HG03196 (cell line): ENCODE results near the gene IFT43.
"Not testable (repeated sequence)": the region's sequence is repeated elsewhere in the genome, so short reads cannot be mapped to it uniquely, and the experiment has no call there.

Experiments
- ATAC-seq: cut with Tn5 transposase; IDR thresholded peaks from one replicate; pipeline ENCODE4 v1.9.1; 2021; ENCODE audit not compliant: unreplicated experiment

IFT43 gene

DNA sequence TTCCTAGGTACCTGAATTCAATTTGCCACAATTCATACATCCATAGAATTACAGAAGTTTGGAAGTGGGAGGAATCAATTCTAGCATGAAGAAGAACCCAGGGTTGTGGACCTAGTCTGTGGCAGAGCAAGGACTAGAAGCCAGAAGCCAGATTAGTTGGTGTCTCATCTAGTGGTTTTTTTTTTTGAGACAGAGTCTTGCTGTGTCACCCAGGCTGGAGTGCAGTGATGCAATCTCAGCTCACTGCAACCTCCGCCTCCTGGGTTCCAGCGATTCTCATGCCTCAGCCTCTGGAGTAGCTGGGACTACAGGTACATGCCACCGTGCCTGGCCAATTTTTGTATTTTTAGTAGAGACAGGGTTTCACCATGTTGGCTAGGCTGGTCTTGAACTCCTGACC is 24.1 kb downstream of the IFT43 start:
- not testable (repeated sequence) for ATAC-seq

DNA sequence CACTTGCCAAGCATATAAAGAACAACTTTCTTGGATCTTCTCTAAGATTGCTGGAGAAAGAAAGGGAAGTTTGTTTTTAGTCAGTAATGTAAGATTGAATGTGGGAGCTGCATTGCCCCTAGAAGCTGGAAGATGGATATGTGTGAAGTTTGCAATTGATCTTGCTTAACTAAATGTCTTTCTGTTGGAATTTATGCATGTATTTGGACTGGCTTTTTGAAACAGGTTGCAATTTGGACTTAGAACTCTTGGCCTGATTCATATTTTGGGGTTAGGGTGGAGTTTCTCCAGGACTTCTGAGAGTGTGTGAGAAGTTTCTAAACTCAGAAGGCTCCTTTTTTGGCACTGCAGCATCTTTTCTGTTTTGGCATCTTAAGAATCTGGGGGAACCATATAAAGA is 26.4 kb downstream of the IFT43 start:
- no peak for ATAC-seq

DNA sequence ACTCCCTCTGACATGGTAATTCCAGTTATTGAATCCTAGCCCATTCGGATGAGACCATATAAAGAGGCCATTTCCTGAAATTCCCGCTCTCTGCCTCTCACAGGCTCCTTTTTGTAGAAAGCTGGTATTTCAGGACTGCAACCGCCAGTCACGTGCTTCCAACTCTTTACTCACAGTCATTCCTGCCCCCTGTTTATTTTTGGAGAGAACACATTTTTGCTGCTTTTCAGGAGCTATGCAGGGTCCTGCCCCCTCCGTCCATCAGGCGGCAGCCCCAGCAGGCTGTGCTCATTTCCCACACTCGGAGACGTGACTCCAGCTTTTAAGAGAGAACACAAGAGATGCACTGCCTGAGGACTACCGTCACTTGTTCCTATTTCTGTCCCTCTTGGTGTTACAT is 26.8 kb downstream of the IFT43 start:
- no peak for ATAC-seq

DNA sequence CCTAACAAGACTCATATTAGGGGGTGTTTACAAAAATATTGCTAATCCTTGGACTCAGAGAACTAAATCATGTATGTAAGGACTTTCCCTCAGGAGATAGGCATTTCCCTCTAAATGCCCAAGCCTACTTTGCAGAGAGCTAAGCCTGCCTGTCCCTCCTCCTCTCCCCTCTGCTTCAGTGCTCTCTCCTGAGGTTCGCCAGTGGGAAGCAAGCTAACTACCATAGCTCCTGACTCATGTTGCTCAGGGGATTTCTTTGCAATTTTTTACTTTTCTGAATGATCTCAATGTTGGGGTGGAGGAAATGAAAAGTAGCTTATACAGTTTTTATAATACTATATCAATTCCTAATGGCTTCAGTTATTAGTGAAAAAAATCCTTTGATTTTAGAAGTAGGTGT is 29.6 kb downstream of the IFT43 start:
- ATAC-seq, result no peak

DNA sequence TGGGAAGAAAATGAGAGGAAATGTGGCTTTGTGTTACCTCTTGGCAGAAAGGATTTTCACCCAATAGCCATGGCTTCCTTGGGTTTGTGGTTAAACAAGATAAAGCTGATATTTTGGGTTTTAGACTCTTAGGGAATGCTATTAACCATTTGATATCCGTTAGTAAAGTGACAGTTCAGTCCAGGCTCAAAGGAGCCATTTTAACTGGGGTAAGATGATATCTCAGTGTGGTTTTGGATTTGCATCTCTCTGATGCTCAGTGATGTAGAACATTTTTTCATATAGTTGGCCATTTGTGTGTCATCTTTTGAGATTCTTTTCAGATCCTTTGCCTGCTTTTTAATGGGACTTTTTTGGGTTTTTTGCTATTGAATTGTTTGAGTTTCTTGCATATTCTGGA is 30.1 kb downstream of the IFT43 start:
- no peak for ATAC-seq

DNA sequence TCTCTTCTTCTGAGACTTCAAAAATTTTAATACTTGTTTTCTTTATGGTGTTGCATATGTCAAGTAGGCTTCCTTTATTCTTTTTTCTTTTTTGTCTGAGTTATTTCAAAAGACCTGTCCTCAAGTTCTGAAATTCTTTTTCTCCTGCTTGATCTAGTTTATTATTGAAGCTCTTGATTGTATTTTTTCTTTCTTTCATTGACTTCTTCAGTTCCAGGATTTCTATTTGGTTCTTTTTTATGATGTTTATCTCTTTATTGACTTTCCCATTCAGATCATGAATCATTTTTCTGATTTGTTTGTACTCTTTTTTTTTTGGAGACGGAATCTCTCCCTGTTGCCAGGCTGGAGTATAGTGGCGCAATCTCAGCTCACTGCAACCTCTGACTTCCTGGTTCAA is 34.1 kb downstream of the IFT43 start:
- ATAC-seq, result no peak

DNA sequence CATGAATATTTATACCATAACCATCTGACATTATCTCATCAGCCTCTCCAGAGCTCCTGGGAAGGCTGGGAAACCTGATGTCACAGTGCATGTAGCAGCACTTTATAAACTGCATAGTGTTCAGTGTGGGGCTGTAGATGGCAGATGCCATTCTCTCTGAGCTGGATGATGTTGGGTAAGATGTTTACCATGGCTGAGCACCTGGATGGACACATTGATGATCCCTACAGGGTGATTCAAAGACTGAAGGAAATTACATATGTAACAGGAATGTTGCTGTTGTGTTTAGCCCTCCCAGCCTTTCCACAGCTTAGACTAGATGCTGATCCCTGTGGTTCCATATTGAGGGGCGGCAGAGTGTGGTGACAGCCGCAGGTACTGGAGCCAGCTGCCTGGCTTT is 37.4 kb downstream of the IFT43 start:
- ATAC-seq, result no peak

DNA sequence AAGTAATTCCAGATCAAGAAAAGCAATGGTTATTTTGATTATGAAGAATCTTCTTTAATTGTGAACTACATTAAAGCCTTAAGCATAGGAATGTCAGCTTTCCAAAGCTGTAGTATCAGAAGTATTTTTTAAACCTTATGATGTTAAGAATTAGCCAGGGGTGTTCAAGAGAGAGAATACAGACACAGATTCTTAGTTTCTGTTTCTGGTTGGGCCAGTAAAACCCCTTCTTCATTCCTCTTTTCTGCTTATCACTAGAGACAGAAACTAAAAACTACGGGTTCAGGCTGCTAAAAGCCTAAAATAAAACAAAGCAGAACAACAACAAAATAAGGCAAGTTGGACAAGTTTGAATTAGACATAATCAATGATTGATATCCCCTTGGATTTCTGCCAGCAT is 38.2 kb downstream of the IFT43 start:
- ATAC-seq, result no peak

DNA sequence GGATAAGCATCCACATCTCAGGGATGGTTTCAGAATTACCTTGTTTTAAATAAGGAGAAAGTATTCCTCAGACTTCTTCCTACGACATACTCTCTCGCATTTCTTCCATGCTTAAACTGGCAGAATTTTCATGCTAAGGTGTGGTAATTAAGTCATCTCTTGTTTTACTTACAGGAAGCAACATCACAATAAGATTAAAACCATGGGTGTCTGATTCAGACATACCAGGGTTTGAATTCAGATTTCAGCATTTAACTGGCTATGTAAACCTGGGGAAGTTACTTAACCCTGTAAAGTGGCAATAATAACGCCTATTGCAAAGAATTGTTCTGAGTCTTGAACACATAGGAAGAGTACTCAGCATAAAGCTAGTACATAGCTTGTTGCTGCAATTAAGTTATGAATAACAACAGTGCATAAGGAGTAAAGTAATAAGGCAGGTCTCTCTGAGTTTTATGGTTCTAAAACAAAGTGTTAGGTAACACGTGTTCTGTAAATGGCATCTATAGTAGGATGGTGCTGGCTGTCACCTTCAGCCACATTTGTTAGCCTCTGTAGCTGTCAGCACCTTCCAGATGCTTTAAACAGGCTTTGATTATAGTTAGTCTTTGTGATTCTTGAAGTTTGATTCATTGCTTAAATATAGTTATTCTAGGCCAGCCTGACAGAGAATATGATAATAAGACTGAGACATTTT is 38.8 kb downstream of the IFT43 start:
- ATAC-seq, result no peak

DNA sequence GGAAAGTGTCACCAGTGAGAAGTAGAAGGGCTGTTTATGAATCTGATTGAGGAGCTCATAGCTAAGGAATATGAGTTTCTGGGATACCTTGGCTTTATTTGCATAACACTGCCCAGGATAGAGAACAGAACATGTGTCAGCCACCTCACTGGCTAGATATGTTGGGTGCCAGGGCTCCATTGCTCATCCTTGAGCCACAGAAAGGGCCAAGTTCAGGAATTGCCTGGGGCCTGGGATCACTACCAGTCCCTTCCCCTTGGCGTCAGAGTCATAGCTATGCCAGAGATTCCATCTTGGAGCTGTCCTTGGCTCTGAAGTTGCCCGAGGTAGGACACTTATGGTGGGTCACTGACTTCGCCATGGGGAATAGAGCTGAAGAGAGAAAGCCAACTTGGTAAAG is 49.0 kb downstream of the IFT43 start:
- ATAC-seq, result no peak

DNA sequence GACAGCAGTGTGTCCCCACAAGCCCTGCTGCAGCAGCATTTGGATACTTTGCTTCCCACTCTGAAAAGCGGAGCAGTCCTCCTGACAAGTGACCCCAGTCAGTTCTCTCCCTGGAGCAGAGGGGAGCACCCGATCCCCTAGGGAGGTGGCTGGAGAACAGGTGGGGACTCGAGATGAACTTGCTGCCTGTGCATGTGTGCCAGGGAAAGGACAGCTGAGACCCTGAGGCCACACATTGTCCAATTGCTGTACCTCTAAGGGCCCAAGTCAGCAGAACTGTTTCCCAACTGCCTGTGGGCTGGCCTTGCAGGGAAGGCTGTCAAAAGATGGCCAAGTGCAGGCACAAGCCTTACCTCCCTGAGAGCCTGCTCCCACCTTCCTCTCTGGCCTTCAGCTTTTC is 55.1 kb downstream of the IFT43 start:
- no peak for ATAC-seq

DNA sequence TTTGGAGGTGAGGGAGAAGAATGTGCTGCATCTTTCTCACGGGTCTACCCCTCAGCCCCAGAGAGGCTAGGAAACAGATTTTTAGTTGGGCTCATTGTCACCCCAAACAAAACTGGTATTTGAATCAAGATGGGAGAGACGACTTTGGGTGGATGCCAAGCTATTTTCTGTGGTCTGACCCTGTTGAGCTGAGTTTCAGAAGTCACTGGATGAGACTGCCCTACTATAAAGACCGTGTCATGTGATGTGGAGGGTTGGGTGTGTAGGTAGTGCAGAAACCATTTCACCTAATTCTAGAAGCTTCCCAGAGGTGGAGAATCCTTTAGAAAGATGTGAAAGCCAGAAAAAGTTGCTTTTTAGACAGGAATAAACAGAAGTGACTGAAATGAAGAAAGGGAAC is 60.2 kb downstream of the IFT43 start:
- ATAC-seq, result no peak

DNA sequence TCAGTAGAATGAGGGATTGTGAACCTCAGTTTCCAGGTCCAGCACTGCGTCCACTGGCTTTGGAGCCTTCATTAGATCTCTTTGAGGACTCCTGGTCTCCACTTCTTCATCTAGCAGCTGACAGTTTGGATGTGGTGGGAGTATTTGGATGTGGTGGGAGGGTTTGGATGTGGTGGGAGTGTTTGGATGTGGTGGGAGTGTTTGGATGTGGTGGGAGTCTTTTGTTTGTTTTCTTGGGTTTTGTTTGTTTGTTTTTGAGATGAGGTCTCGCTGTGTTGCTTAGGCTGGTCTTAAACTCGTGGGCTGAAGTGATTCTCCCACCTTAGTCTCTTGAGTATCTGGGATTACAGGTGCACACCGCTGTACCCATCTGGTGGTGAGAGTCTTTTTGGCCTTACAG is 64.7 kb downstream of the IFT43 start:
- ATAC-seq, result no peak

DNA sequence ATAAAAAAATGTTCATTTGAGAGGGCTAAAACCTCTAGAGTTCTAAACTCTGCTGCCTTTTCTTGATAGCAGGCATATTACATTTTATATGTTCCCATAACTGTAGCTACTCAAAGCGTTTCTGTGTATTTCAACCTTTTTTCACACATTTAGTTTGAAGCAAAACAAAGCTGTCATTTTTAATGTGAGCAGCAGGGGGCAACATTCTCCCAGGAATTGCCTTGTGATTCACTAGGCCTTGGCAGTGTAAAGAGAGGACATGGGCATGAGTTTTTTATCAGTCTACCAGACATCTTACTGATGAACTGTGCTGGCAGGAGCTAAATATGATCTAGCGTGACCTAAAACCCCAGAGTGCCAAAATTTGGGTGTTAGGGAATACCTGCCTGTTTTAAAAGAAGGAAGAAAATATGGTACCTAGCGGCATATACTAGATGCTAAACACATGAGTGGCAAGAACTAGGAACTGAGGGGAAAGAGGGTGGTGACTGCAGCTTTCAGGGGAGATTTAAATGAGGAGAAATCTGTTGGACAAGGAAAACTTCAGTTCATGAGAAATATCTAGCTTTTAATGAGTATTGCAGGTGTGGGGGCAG is 65.3 kb downstream of the IFT43 start:
- ATAC-seq, result no peak

DNA sequence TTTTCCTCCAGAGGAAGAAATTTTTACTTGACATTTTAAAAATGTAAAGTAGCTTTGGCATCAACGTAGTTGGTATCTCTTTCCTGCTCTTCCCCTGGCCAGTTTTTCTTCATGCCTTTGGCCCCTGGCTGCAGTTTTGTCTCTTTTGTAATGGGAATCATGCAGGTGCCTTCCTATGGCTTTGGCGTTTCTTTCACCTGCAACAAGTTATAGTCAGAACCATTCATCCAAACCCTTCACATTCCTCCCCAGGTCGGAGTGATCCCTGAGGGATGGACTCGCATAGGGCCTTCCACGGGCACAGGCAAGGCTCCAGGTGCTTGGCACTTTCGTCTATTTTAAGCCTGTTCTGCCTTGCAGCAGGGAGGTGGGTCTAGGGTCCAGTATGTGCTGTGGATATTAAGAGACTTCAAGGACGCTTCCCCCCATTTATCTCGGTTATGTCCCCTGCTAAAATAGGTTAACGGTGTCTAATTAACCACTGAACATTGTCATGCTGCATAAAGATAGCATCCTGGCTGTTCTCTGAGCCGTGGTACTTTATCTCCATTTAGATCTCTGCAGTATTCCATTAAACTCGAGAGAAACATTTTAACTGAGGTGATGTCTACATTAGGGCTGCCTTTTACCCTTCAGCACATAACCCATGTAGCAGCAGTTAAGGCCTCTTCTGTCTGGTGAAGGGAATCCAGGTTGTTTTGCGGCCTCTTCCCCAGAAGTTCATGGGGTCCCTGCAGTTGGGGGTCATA is 66.3 kb downstream of the IFT43 start:
- no peak for ATAC-seq

DNA sequence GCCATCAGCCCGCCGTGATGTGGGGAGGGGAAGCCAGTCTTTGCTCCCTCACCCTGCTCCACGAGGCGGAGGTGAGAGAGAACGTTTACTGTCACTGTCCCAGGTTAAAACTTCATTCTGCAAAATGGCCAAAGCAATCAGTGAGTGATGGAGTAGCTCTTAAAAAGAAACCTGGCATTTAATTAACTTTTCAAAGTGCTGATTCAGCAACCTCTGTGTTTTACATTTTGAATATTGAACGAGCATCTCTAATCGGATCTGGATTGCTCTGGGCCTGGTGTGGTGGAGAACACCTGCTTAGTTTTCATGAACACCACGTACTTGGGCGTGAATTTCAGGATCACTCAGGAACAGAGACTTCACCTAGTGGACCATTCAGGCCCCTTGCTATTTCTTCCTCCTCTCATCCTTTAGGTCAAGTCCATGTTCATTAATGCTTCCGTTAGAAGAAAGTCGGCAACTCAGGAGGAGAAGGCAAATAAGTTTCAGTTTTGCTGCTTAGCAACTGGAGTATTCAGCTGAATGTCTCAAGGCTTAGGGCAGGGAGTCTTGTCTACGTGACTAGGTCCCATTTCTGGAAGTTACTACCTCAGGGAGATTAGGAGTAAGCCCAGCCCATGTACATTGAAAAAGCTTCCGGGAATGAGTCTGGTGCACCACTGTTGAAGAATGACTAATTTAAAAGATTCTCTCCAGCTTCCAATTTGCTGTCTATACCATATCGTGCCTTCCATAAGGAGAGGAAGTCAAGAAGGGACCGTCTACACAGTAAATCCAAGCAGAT is 68.2 kb downstream of the IFT43 start:
- ATAC-seq, result no peak

DNA sequence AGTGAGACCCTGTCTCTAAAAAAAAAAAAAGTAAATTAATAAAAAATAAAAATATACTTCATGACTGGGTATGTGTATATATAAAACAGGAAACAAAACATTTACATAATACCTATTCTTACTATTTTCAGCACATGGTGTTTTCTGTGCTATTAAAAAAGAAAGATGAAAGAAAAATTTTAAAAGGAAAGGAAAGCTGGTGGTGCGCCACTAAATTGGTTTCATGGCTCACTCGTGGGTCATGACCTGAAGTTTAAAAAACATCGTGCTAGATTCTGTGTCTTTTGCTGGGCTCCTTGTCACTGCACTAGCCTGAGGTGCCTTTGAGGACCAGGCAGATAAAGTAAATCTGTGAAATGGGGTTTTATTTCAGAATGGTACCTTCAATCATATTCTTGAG is 69.8 kb downstream of the IFT43 start:
- ATAC-seq, result no peak

DNA sequence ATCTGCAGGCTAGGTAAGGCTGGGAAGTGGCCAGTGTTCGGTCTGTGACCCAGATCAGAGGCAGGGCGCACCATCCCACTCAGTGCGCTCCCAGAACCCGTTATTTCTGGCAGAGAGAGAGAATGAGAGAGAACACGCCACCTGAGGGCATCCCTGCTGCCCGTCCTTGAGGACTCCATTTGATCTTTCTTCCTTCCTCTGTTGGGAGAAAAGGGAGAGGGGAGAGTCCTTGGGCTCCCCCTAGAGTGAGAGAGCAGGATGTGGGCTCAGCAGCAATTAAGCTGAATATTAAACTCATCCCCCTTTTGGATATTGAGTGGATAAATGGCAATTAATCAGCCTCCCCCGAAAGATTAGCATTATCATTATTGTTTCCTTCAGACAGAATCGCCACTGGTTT is 70.6 kb downstream of the IFT43 start:
- no peak for ATAC-seq

DNA sequence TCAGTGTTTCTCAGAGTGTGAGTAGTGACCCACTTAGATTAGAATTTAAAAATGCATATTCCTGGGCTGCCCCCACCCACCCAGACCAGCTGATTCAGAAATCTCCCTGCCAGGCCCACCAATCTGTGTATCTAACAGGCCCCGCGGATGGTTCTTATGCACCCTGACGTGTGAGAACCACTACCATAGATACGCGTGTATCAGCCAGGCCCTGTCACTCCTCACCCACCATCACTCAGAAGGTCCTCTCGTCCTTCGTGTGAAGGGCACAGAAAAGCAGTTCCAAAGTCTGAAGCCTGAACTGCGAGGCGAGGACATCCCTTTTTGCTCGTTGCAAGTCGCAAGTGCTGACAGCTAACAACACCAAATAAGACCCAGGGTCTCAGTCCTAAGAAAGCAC is 72.4 kb downstream of the IFT43 start:
- ATAC-seq, result no peak

DNA sequence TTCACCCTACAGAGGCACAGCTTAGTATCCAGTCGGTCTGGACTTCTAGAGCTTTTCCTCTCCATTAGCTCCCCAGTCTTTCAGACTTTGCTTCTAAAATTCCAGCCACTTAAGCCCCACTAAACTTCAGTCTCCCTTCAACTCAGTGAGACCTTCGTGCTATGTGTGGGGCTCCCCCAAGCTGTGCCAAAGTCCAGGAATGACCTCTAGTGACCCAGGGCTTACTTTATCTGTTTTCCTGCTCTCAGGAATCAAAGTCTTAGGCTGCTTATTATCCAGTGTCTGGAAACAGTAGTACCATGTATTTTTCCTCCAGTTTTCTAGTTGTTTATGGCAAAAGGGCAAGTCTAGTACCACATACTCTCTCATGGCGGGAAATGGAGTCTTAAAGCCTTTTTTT is 77.8 kb downstream of the IFT43 start:
- ATAC-seq, result no peak

DNA sequence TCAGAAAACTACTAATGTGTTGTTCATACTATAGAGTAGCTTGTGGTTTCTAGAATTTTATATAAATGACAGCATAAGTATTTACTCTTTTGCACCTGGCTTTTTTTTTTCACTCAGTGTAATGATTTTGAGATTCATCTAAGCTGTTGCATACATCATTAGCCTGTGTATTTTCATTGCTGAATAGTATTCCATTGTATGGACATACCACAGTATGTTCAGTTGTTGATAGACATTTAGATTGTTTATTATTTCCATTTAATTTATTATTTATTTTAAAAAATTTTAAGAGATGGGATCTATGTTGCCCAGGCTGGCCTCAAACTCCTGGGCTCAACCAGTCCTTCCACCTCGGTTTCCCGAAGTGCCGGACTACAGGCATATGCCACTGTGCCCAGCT is 80.0 kb downstream of the IFT43 start:
- ATAC-seq, result no peak

DNA sequence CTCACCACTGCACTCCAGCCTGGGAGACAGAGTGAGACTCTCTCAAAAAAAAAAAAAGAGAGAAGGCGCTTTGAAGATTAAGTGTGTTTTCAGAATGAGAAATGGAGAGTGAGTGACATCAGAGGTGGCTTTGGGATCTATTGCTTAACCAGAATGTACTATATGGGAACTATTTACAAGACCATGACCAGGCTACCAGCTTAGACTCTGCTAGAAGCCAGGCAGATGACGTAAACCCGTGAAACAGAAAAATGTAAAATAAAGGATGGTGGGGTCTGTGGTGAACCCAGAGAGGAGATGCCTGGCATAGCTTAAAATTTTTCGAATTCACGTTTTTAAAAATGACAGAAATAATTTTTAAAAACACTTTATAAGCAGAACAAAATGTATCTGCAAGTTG is 82.0 kb downstream of the IFT43 start:
- ATAC-seq, result no peak
